GM06990 (cell line): ENCODE data around the gene DLG2.

Experiments used
- DNase-seq: peaks from one replicate; pipeline ENCODE4 v3.0.0-alpha.2; 2011; ENCODE audit not compliant: insufficient read length; ENCODE audit errors: extremely low read depth
- H3K27me3 ChIP-seq: replicated peaks from 2 replicates; pipeline ENCODE4 v1.6.0; 2011; ENCODE audit warnings: low read length; ENCODE audit not compliant: control insufficient read depth, insufficient read depth
- H3K36me3 ChIP-seq: 2 replicates; pipeline ENCODE4 v1.5.1; 2011; ENCODE audit warnings: low read length; ENCODE audit not compliant: control insufficient read depth, insufficient read depth
- H3K4me3 ChIP-seq: replicated peaks from 2 replicates; pipeline ENCODE4 v1.5.1; 2011; ENCODE audit warnings: low read depth, mild to moderate bottlenecking, control low read depth, low read length
- CTCF ChIP-seq: IDR thresholded peaks from 2 replicates; pipeline ENCODE4 v1.5.1; 2011; ENCODE audit warnings: low read length, control low read depth, mild to moderate bottlenecking, inconsistent platforms; ENCODE audit not compliant: insufficient read depth, poor library complexity, severe bottlenecking

DLG2 gene

DNA sequence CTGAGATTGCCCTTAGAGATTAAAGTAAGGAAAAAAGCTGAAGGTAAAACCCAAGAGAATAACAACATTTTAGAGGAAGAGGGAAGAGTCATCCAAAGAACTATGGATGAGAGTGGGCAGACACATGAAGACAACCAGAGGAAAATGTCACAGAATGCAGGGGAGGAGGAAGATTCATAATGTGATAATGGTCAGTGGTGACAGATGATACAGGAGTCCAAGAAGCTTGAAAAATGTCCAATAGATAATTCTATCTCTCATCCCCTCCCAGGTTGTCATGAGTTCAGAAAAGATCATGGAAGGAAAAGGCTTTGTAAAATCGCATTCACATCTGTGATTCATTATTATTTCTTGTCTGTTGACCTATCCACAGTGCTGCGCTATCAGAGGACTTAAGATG lies 2058.6 kb downstream of the DLG2 start:
- no peaks in the 10 kb centered on the region for H3K27me3 ChIP-seq
- no peak for DNase-seq
- no peaks in the 10 kb centered on the region for H3K36me3 ChIP-seq
- H3K4me3 ChIP-seq, result no peak overlapping the region
- TF ChIP-seq CTCF, result no peak

DNA sequence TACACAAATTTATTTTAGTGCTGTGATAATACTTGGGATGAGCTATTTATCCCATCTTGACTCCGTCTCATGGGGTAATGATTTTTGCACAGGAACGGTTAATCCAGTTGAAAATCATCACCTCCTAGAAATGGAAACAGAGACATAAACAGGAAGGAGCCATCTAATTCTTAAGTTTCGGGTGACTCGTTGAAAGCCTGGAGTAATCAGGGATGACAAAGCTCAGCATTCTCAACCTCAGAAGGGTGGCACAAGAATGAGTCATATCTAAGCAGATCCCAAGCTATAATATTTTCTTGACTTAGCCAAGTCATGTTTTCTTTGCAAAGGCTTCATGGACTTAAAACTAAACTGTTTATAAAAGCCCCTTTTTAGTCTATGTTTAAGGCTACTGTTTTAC lies 2060.2 kb downstream of the DLG2 start:
- Histone ChIP-seq H3K4me3 (no peak overlapping the region), H3K36me3 (no peaks in the 10 kb centered on the region), H3K27me3 (no peaks in the 10 kb centered on the region)
- TF ChIP-seq CTCF, result no peak
- no peak for DNase-seq

- H3K4me3 ChIP-seq, result no peak overlapping the region
- TF ChIP-seq CTCF, result no peak
- H3K36me3 ChIP-seq, result no peaks in the 10 kb centered on the region
- H3K27me3 ChIP-seq, result no peaks in the 10 kb centered on the region
- DNase-seq, result no peak
Observed at GRCh38 chr11:83564870-83565269, 2062.3 kb downstream of the DLG2 start.

DNA sequence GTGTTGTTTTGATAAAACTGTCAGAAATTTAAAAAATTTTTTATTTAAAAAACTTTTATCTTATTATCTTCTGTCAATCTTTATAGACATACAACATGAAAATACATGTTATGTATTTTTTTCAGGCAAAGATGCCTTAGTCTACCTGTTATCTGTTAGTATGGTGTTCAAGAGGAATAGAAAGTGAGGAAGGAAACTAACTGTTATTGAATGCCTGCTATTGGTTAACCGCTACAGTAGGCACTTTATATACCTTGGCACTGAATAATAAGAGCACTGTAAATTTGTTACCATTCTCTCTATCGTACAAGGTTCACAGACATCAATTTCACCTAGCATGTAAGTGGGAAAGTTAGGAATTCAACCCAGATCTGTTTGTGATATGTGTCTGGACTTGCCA lies 2068.9 kb downstream of the DLG2 start:
- no peak overlapping the region for H3K4me3 ChIP-seq
- H3K27me3 ChIP-seq, result no peaks in the 10 kb centered on the region
- no peaks in the 10 kb centered on the region for H3K36me3 ChIP-seq
- TF ChIP-seq CTCF, result no peak
- DNase-seq, result no peak

GRCh38 chr11:83557653-83558052 lies 2069.5 kb downstream of the DLG2 start:
- no peak for TF ChIP-seq CTCF
- DNase-seq, result no peak
- no peak overlapping the region for H3K4me3 ChIP-seq
- H3K36me3 ChIP-seq, result no peaks in the 10 kb centered on the region
- no peaks in the 10 kb centered on the region; the same call in 1 of the 2 replicates for H3K27me3 ChIP-seq

DNA sequence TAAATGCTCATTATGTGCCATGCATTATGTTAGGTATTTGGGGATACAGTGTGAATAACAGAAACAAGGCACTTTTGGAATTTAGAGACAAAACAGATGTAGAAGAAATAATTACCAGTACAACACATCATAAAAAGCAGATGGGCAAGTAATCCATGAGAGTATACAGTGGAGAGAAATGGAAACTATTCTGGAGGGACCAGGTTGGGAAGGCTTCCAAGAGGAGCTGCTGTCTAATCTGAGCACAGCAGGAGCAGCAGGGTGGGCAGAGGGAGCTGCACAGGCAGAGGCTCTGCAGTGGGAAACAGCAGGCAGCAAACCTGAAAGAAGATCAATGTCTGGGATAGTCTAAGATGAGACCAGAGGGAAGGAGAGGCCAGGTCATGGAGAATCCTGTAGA lies 2072.3 kb downstream of the DLG2 start:
- Histone ChIP-seq H3K4me3 (no peak overlapping the region), H3K36me3 (no peaks in the 10 kb centered on the region), H3K27me3 (no peaks in the 10 kb centered on the region; the same call in none of the 2 replicates)
- no peak for DNase-seq
- TF ChIP-seq CTCF, result no peak
